Naive thymus-derived CD8-positive, alpha-beta T cell (primary cell): ENCODE measurements around the gene TBCA. TPM values are rescaled to one million over a fixed set of nuclear protein-coding genes. Genes with fewer than 3 reads are reported as not detected.
A peak's percentile ranks its signal among the peaks of the same experiment; 100 is the strongest.

Experiments
- ATAC-seq, 2 donors: fragments of 150-1000 bp; cut with Tn5 transposase in 1 of 2; sonication (Bioruptor Pico), chemical (Tn5 transposase) in 1 of 2; 1 replicate in 1 of 2; 2 replicates in 1 of 2; pipeline ENCODE4 v1.10.0; 2021; ENCODE audit warnings: mild to moderate bottlenecking in 2 of 2, moderate library complexity in 2 of 2
- POLR2A ChIA-PET: fragments of 350-600 bp; sonication (Branson Sonifier 250); formaldehyde crosslinking; loops from one replicate; lab custom pipeline; 2021; ENCODE audit warnings: antibody characterized with exemption; lab: Charles Lee
- DNase-seq, 10 donors: peaks; one replicate each; pipeline versions ENCODE4 v3.0.0 to v3.0.0-alpha.2; 2020 to 2022
- H3K27ac Mint-ChIP-seq, 10 donors: one replicate each; pipeline ENCODE4 v1.8.0; 2020 to 2022; ENCODE audit warnings: mild to moderate bottlenecking in 10 of 10, mixed read lengths in 10 of 10, moderate library complexity in 4 of 10, inconsistent platforms in 1 of 10
- H3K27me3 Mint-ChIP-seq, 5 donors: one replicate each; pipeline ENCODE4 v1.8.0; 2021 to 2022; ENCODE audit warnings: mixed read lengths in 5 of 5
- H3K36me3 Mint-ChIP-seq, 3 donors: one replicate each; pipeline ENCODE4 v1.8.0; 2020 to 2022; ENCODE audit warnings: mixed read lengths in 3 of 3, mild to moderate bottlenecking in 2 of 3, inconsistent platforms in 1 of 3
- H3K4me1 Mint-ChIP-seq, 4 donors: one replicate each; pipeline ENCODE4 v1.8.0; 2021 to 2022; ENCODE audit warnings: mixed read lengths in 4 of 4
- H3K4me3 Mint-ChIP-seq, 10 donors: one replicate each; pipeline ENCODE4 v1.8.0; 2020 to 2022; ENCODE audit warnings: mild to moderate bottlenecking in 10 of 10, mixed read lengths in 10 of 10, moderate library complexity in 6 of 10, inconsistent platforms in 1 of 10
- H3K9me3 Mint-ChIP-seq, 9 donors: one replicate each; pipeline ENCODE4 v1.8.0; 2020 to 2022; ENCODE audit warnings: mixed read lengths in 9 of 9, mild to moderate bottlenecking in 3 of 9, inconsistent platforms in 1 of 9, moderate library complexity in 1 of 9
- polyA plus RNA-seq, 3 donors: library from polyadenylated mRNA; unstranded; fragments of 300-500 nt; fragmentation: Illumina TruSeq; gene quantifications; one replicate each; pipeline ENCODE4 v1.2.3, GENCODE V29; 2021
- total RNA-seq, 8 experiments: library from RNA in 2 of 8; stranded (reverse) in 2 of 8; gene quantifications; one replicate each; pipeline ENCODE4 v1.2.3 and lab custom pipeline; 2021 to 2026

TBCA gene
- total and polyA plus RNA-seq, 5 experiments from 2014 or later = 134 to 218 (median 169) TPM

DNA sequence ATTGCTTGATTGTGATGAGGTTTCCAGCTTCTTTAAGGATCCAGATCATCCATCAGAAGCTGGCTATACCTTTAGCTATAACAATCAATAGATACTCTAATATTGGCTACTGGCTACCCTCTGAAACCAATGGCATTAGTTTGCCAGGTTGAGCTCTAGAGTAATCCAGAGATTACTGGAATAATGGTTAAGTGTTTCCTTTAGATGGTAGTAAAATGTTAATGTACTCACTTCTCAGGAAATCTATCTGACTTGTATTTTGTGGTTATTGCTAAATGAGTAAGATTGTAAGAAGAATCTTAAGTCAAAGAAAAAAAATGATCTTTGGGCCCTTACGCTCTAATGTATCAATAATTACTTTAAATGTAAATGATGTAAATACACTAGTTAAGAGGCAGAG lies 80.0 kb downstream of the TBCA start:
- peaks cover 11 to 82% (median 30%) of the 10 kb centered on the region in 3 donors for H3K36me3 Mint-ChIP-seq
- H3K4me3 Mint-ChIP-seq = no peak overlapping the region
- H3K4me1 Mint-ChIP-seq = peaks cover 7 to 24% (median 14%) of the 10 kb centered on the region in 4 donors
- ATAC-seq (no peak), DNase-seq (no peak)
- H3K9me3 Mint-ChIP-seq = peaks cover 0 to 9% (median 0%) of the 10 kb centered on the region in 9 donors
- H3K27me3 Mint-ChIP-seq = no peaks in the 10 kb centered on the region
- no peak overlapping the region for H3K27ac Mint-ChIP-seq
- POLR2A ChIA-PET = no interaction called here

DNA sequence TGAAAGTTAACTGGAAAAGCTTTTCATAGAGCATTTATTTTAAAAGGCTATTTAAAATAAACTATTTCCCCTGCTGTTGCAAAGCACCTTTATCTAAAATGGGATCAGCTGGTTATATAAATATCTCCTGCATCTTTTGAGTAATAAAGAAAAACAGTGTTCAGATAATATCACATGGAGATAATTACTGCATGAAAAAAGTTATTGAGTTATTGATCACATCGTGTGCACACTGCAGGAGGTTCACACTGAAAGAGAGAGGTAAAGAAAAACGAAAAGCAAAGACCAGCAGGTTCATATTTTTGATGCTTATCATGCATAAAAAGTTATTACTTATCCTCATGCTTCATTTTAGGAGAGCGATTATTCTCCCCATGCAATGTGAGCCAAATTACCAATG lies 82.2 kb downstream of the TBCA start:
- DNase-seq (no peak), ATAC-seq (no peak)
- Mint-ChIP-seq H3K9me3 (peaks cover 0 to 9% (median 0%) of the 10 kb centered on the region in 9 donors), H3K4me3 (no peak overlapping the region), H3K27ac (no peak overlapping the region), H3K4me1 (peaks cover 4 to 17% (median 11%) of the 10 kb centered on the region in 4 donors), H3K36me3 (peaks cover 20 to 80% (median 31%) of the 10 kb centered on the region in 3 donors), H3K27me3 (no peaks in the 10 kb centered on the region)
- POLR2A ChIA-PET = no interaction called here

DNA sequence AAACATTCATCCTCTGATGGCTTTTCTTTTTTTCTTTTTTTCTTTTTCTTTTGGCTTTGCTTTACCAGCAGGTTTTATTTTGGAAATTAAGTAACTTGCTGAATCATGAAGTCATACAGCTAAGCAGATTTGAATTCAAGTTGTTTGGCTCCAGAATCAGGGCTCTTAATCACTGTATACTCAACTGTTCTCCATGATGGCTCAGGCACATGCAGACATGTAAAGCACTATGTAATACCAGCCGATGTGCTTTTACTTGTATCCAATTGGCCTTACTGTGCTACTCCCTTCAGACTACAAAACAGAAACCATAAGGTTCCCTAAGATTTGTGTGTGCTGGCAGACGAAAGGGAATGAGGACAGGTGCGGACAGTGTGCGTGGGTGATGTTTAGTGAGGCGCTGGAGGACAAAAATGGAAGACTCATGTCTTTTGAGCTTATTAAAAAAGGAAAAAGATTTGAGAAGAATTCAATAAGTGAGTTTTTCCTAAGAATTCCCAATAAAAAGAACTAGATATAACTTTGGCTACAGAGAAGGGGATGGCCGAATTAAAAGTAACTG lies 92.9 kb downstream of the TBCA start:
- no peaks in the 10 kb centered on the region for H3K4me1 Mint-ChIP-seq
- no peak overlapping the region for H3K27ac Mint-ChIP-seq
- DNase-seq (no peak), ATAC-seq (no peak)
- peaks cover 0 to 8% (median 0%) of the 10 kb centered on the region in 9 donors for H3K9me3 Mint-ChIP-seq
- peaks cover 0 to 9% (median 4%) of the 10 kb centered on the region in 3 donors for H3K36me3 Mint-ChIP-seq
- POLR2A ChIA-PET = no interaction called here
- H3K4me3 Mint-ChIP-seq = no peak overlapping the region
- H3K27me3 Mint-ChIP-seq = peaks cover 2 to 24% (median 10%) of the 10 kb centered on the region in 5 donors

DNA sequence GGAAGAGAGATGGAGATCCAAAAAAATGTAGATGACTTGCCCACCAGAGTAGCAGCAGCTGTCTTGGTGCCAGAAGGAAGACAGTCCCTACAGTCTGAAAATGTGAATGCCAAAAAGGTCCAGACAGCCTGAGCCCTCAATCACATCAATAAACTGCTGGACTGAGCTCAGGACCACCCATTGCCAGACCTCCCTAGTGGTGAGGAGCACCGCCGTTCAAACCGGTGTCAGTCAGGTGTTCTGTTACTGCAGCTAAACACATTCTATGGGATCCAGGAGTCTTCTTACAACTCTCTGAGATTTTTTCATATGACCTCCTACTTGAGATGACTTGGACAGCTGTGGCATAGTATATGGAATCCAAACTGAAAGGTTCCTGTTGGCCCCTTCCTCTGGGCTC lies 105.6 kb downstream of the TBCA start:
- Mint-ChIP-seq H3K36me3 (peaks cover 0 to 7% (median 0%) of the 10 kb centered on the region in 3 donors), H3K27me3 (peaks cover 7 to 37% (median 28%) of the 10 kb centered on the region in 5 donors), H3K27ac (no peak overlapping the region), H3K4me1 (no peaks in the 10 kb centered on the region), H3K9me3 (peaks cover 0 to 13% (median 6%) of the 10 kb centered on the region in 9 donors), H3K4me3 (no peak overlapping the region)
- POLR2A ChIA-PET = no interaction called here
- ATAC-seq (no peak), DNase-seq (no peak)

DNA sequence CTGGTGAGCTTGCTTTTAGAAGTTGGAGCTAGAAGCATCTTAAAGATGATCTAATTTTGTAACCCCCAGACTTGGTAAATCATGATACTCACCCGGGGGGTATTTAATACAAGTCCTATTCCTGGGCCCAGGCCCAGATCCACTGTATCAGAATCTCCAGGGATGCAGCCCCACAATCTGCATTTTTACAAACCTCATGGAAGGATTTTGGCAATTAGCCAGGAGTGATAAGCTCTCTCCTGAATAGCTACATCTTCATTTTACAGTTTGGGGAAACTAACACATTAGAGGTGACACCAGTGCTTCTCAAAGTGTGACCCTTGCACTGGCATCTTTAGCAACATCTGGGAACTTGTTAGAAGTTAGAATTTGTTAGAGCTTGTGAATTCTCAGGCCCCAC lies 106.5 kb downstream of the TBCA start:
- peaks cover 0 to 4% (median 0%) of the 10 kb centered on the region in 3 donors for H3K36me3 Mint-ChIP-seq
- no peak overlapping the region for H3K4me3 Mint-ChIP-seq
- ATAC-seq = no peak
- POLR2A ChIA-PET = no interaction called here
- H3K9me3 Mint-ChIP-seq = peaks cover 0 to 5% (median 2%) of the 10 kb centered on the region in 9 donors
- no peak overlapping the region for H3K27ac Mint-ChIP-seq
- no peak for DNase-seq
- H3K27me3 Mint-ChIP-seq = peaks cover 7 to 37% (median 28%) of the 10 kb centered on the region in 5 donors
- no peaks in the 10 kb centered on the region for H3K4me1 Mint-ChIP-seq

DNA sequence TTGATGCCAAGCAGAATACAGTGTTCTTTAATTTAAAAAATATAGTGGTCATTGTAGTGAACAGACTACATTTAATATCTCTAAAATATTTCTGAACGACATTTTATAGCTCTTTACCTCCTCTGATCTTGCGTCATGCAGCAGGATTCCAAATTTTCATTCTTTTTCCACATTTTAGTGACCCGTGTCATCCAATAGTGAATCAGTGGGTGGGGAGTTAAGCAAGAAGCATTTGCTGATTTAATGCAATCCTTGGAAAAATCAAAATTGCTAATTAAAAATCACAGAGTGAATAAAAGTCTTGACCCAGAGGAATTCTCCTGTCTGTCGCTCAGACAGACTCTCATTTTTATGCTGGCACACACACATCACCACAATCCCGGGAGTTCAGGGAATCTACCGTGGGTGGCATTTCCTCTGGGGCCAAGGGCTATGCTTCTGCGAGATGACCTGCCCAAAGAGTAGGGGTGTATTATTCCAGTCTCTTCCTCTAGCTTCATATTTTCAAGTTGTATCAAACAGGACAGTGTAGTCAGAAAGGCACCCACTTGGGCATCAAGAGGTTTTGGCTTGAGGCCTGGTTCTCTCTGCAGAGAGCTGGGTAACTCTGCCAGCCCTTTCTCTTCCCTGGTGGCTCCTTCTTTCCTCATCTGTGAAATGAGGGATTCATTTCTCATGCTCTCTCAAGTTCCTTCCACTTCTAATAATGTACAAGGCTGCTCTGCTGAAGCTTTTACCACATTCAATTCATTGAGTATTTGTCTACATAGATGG lies 112.9 kb downstream of the TBCA start:
- POLR2A ChIA-PET = no interaction called here
- DNase-seq (no peak), ATAC-seq (no peak)
- peaks cover 8 to 33% (median 14%) of the 10 kb centered on the region in 5 donors for H3K27me3 Mint-ChIP-seq
- no peak overlapping the region for H3K27ac Mint-ChIP-seq
- H3K4me3 Mint-ChIP-seq = no peak overlapping the region
- no peaks in the 10 kb centered on the region for H3K9me3 Mint-ChIP-seq
- no peaks in the 10 kb centered on the region for H3K36me3 Mint-ChIP-seq
- H3K4me1 Mint-ChIP-seq = no peaks in the 10 kb centered on the region

DNA sequence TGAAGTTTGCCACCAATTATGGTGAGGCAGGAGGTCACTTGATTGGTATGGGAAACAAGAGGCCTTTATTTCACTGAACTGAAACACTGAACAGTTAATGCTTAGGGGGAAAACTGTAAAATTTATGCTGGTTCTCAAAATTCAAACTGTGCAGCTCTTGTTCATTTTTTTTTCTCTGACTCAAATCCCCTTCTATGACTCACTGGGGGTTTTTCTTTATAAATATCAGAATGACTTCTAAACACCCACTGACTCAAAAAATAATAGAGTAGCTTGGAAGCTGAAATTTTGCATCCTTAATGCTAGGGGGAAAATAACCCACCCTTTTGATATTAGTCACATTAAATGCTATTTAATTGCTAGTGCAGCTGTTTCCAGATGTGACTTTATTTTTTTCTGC lies 113.5 kb downstream of the TBCA start:
- no peaks in the 10 kb centered on the region for H3K4me1 Mint-ChIP-seq
- H3K36me3 Mint-ChIP-seq = no peaks in the 10 kb centered on the region
- ATAC-seq (no peak), DNase-seq (no peak)
- no peak overlapping the region for H3K27ac Mint-ChIP-seq
- no peaks in the 10 kb centered on the region for H3K9me3 Mint-ChIP-seq
- H3K4me3 Mint-ChIP-seq = no peak overlapping the region
- peaks cover 11 to 39% (median 17%) of the 10 kb centered on the region in 5 donors for H3K27me3 Mint-ChIP-seq
- POLR2A ChIA-PET = no interaction called here

DNA sequence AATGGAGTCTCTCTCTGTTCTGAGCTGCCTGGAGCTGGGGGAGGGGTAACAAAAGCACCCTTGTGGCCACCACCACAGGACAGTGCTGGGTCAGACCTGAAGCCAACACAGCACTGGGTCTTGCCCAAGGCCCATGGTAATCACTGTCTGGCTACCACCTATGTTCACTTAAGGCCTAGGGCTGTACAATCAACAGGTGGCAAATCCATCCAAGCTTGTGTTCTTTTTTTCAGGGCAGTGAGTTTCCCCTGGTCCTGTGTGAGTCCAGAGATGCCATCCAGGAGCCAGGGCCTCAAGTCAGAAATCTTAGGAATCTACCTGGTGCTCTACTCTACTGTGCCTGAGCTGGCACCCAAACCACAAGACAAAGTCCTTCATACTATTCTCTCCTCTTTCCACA lies 117.5 kb downstream of the TBCA start:
- H3K27me3 Mint-ChIP-seq = peaks cover 17 to 64% (median 40%) of the 10 kb centered on the region in 5 donors
- DNase-seq (no peak), ATAC-seq (no peak)
- H3K27ac Mint-ChIP-seq = no peak overlapping the region
- no peak overlapping the region for H3K4me3 Mint-ChIP-seq
- H3K9me3 Mint-ChIP-seq = peaks cover 0 to 4% (median 0%) of the 10 kb centered on the region in 9 donors
- POLR2A ChIA-PET = no interaction called here
- H3K36me3 Mint-ChIP-seq = no peaks in the 10 kb centered on the region
- no peaks in the 10 kb centered on the region for H3K4me1 Mint-ChIP-seq

DNA sequence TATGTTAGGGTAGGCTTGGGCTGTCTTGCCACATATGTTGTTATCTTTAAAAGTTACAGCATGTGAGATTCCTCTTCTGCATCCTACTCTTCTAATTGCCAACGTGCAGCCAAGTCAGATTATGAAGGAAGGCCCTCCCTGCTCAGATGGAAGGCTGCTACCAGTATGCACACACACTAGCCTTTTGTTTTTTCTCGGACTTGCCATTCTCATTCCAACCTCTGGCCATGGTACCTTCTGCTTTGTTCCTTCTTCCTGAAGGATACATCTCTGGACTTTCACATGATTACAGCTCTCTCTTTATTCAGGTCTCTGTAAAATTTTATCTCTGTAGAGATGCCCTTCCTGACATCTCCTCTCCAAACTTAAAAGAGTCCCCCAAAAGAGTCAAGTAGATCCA lies 124.8 kb downstream of the TBCA start:
- H3K4me3 Mint-ChIP-seq = no peak overlapping the region
- no peaks in the 10 kb centered on the region for H3K4me1 Mint-ChIP-seq
- POLR2A ChIA-PET = no interaction called here
- ATAC-seq (no peak), DNase-seq (no peak)
- H3K27me3 Mint-ChIP-seq = peaks cover 36 to 78% (median 68%) of the 10 kb centered on the region in 5 donors
- no peak overlapping the region for H3K27ac Mint-ChIP-seq
- H3K9me3 Mint-ChIP-seq = peaks cover 0 to 4% (median 0%) of the 10 kb centered on the region in 9 donors
- no peaks in the 10 kb centered on the region for H3K36me3 Mint-ChIP-seq

DNA sequence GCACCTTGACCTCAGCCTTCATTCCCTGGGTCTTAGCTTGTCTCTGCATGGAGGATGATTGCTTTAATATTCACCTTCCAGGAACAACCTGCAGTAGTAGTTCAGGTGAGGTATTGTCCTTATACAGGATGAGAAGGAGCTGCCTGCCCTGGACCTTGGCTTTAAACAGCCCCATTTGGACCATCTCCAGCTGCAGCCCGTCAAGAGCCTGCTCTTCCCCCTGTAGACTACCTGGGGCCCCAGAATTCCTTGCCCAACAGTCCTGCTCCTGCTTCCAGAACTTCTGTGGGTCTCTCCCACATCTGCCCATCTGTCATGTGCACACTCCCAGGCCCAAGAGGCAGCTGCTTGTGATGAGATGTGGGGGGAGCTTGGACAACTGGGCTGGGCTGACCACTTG lies 125.5 kb downstream of the TBCA start:
- H3K4me3 Mint-ChIP-seq = no peak overlapping the region
- peaks cover 41 to 82% (median 68%) of the 10 kb centered on the region in 5 donors for H3K27me3 Mint-ChIP-seq
- H3K36me3 Mint-ChIP-seq = no peaks in the 10 kb centered on the region
- ATAC-seq = no peak
- no peak overlapping the region for H3K27ac Mint-ChIP-seq
- peaks cover 0 to 5% (median 1%) of the 10 kb centered on the region in 4 donors for H3K4me1 Mint-ChIP-seq
- DNase-seq = no peak
- H3K9me3 Mint-ChIP-seq = peaks cover 0 to 4% (median 0%) of the 10 kb centered on the region in 9 donors
- POLR2A ChIA-PET = no interaction called here

DNA sequence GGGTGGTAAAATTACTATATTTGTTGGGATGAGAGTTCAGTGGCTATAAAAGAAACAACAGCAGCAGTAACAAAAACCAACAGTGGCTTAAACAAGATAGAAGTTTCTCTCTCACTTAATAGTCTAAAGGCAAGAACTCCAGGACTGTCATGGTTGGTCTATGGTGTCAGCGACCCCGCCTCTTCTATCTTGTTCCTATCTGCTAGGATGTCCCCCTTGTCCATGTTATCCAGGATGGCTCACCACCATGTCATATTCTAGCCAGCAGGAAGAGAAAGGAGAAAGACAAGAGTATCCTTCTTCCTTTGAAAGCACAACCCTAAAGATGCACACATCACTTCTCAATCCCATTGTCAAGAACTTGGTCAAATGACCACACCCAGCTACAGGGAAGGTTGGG lies 126.4 kb downstream of the TBCA start:
- POLR2A ChIA-PET = no interaction called here
- Mint-ChIP-seq H3K4me3 (no peak overlapping the region), H3K4me1 (peaks cover 2 to 10% (median 5%) of the 10 kb centered on the region in 4 donors)

DNA sequence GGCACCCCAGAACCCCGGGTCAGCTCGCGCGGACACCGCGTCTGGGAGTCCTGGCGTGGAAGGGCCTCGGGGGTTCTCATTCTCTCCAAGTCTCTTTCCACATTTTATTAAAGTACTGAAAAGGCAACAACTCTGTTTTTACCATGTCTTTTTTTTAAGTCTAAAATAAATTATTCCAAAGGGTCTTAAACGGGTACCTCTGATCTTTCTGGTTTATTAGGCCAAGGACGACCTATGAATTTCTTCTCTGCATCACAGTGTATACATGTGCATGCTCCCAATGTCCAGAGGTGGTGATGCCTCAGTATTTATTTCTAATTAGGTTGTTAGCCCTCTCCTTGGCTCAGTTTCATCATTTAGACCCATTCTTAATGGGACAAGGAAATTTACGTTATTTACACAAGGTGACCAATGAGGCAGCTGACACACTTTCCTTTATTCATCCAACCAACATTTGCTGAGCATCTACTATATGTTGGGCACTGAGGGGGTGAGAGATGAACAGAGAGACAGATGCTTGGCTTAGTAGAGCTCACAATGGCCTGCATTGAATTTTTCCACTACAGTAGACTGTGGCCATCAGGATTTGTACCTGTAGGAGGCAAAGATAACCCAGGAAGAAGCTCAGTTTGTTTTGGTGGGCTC lies 130.0 kb downstream of the TBCA start:
- peak overlapping the region in 9 of 10 donors; percentile 27 to 60 (median 45) for H3K4me3 Mint-ChIP-seq
- ATAC-seq = no peak
- H3K27ac Mint-ChIP-seq = peak overlapping the region in 1 of 10 donors; percentile 26
- no peak for DNase-seq
- H3K36me3 Mint-ChIP-seq = peaks cover 0 to 15% (median 10%) of the 10 kb centered on the region in 3 donors
- peaks cover 11 to 24% (median 20%) of the 10 kb centered on the region in 4 donors for H3K4me1 Mint-ChIP-seq
- POLR2A ChIA-PET = no interaction called here
- peaks cover 0 to 17% (median 9%) of the 10 kb centered on the region in 9 donors for H3K9me3 Mint-ChIP-seq
- peaks cover 50 to 96% (median 75%) of the 10 kb centered on the region in 5 donors for H3K27me3 Mint-ChIP-seq

More for the DNA sequence above, 126.4 kb downstream of the TBCA start:
- Mint-ChIP-seq H3K9me3 (peaks cover 0 to 4% (median 0%) of the 10 kb centered on the region in 9 donors), H3K36me3 (no peaks in the 10 kb centered on the region), H3K27me3 (peaks cover 41 to 88% (median 68%) of the 10 kb centered on the region in 5 donors), H3K27ac (no peak overlapping the region)
- ATAC-seq (no peak), DNase-seq (no peak)
